Measurements from ENCODE around the gene LRCH2.
"Not testable (repeated sequence)": the region's sequence is repeated elsewhere in the genome, so short reads cannot be mapped to it uniquely, and the experiment has no call there.

LRCH2 gene, protein sequence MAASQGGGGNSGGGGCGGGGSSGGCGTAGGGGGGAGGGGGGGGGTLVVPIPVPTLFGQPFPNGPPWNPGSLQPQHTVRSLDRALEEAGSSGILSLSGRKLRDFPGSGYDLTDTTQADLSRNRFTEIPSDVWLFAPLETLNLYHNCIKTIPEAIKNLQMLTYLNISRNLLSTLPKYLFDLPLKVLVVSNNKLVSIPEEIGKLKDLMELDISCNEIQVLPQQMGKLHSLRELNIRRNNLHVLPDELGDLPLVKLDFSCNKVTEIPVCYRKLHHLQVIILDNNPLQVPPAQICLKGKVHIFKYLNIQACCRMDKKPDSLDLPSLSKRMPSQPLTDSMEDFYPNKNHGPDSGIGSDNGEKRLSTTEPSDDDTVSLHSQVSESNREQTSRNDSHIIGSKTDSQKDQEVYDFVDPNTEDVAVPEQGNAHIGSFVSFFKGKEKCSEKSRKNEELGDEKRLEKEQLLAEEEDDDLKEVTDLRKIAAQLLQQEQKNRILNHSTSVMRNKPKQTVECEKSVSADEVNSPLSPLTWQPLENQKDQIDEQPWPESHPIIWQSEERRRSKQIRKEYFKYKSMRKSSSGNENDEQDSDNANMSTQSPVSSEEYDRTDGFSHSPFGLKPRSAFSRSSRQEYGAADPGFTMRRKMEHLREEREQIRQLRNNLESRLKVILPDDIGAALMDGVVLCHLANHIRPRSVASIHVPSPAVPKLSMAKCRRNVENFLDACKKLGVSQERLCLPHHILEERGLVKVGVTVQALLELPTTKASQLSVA

GRCh38 chrX:115233497-115234455 is at the start of gene LRCH2:
Gene LRCH2 (minus strand): TSS chrX:115234096. CDS start chrX:115234041, 55 bp downstream.
- no peak for DNase-seq

- DNase-seq, result no peak
These were observed 35.3 kb upstream of the LRCH2 start for GRCh38 chrX:115269051-115269683.

DNA sequence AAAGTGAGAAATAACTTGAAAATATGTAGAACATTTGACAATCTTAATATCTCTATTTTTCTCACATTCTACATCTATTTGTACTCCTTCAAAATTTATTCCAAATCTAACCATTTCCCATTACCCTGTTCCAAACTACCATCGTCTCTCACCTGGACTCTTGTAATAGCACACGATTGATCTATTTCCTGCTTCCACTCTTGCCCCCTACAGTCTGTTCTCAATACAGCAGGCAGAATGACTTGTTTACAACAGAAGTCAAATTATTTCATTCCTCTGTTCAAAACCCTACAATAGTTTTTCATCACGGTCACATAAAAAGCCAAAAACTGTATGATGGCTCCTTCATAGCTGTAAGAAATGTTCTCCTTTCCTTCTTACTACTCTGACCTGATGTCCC is 34.5 kb upstream of the LRCH2 start:
- DNase-seq, result no peak

DNA sequence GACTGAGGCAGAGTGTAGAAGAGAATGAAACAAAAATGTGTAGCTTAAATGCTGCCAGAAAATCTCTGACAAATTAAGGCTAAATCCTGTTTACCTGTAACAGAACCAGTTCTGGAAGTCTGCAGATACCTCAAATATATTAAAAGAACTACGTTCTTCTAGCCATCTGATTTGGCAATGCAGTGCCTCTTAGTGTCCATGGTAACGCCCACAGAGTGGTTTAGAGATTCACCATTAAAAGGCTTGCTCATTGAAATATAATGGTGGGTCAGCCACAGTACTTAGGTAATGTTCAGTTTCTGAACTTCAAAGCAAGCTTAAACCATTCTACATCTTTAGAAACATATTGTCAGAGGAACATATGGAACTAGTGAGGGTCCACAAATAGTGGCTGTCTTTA is 32.4 kb upstream of the LRCH2 start:
- DNase-seq, result no peak

DNA sequence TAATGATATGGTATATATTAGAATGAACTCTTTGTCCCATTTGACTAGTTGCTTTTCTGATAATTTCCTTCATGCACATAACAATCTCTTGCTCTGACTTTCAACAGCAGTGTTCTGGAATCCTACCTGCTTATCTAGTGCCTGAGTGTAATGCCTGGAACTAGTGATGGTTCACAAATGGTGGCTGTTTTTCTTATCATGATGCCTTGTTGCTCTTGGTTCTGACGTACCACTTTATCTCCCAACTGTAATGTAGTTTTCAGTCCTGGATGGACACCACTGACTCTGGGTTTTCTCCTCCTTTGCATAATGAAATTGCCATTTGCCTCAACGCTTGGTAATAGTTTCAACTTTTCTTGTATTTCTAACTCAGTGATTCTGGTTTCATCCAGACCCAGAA is 30.1 kb upstream of the LRCH2 start:
- no peak for DNase-seq

DNA sequence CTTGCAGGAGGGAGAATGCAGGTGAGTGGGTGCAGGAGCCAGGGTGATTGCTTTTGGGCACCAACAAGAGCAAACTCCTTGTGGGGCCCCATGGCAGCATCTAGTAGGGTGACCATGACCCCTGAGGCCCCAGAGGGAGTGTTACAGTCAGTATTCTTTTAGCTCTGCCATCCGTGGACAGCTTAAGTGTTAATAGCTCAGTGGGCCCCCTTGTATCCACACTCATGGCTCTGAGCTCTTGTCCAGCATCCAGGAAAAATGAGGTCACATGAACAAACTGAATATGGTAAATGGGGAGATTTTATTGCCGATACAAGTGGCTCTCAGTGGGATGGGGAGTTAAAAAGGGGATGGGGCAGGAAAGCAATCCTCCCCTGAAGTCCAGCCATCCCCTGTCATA is 27.3 kb upstream of the LRCH2 start:
- DNase-seq, result no peak

DNA sequence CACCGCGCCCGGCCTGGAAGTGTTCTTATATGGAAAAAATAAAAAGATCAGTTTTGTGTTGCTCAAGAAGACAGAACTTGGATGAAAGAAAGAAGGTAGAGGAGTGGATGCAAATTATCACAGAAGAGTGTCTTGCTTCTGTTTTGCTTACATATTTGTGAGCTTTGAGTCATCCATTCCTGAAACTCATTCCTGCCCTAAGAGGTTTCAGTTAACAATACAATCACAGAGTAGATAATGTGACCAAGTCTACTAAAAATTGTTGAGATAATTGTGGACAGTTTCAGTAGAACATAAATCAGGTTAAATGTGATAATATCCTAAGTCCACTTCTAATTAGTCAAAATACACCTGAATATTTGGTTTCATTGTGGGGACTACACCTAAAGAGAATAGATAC is 26.4 kb upstream of the LRCH2 start:
- DNase-seq, result no peak

GRCh38 chrX:115259238-115259875 is 25.5 kb upstream of the LRCH2 start:
- DNase-seq, result no peak

- no peak for DNase-seq
These were observed 23.8 kb upstream of the LRCH2 start for GRCh38 chrX:115257711-115258110.

GRCh38 chrX:115255003-115255402 is 21.1 kb upstream of the LRCH2 start:
- no peak for DNase-seq

DNA sequence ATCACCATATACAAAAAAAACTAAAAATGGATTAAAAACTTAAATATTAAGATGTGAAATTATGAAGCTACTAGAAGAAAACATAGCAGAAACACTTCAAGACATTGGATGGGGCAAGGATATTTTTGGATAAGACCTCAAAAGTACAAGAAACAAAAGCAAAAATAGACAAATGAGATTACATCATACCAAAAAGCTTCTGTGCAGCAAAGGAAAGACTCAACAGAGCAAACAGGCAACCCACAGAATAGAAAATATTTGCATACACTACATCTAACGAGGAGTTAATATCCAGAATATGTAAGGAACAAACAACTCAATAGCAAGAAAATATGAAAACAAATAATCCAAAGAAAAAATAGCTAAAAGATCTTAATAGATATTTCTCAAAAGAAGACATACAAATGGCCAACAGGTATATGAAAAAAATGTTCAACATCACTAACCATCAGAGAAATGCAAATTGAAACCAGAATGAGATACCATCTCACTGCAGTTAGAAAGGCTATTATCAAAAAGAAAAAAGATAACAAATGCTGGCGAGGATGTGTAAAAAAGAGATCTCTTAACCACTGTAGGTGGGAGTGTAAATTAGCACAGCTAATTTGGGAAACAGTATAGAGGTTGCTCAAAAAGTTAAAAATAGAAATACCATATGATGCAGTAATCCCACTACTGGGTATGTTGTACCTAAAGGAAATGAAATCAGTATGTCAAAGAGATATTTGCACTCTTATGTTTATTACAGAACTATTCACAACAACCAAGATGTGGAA is 17.8 kb upstream of the LRCH2 start:
- no peak for DNase-seq

DNA sequence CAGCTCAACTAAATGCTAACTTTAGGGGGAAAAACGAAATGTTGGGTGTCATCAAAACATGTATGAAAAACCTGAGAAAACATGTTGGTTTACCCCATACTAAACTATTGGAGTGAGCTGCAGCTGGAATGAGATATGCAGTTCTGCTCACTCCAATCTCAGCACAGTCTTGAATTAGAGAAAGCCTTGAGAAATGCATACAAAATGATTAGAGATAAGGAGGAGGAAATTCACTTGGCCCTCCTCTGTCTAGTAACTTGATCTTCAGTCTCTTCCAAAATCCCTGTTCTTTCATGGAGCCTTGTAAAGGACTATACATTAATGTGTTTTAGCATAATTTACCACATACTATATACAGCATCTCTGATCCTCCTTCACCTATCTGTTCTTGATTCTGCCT is 3.2 kb upstream of the LRCH2 start:
- no peak for DNase-seq

DNA sequence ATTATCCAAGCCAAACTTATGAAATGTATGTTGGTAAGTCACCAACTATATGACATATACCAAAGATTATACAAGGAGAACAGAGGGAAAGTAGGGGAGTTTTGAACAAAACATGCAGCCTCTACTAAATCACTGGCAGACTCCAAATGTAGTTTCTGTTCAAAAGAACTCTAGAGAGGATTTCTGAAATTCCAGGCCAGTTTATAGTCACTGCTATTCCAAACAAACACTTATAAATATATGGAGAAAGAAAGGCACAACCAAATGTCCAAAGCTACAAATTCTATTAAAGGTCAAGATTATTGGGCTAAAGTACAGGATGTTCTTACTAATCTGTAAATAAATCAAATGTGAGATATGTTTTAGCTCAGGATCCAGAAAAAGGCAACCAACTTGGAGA is 2.7 kb upstream of the LRCH2 start:
- no peak for DNase-seq

GRCh38 chrX:115234461-115234860 is 565 bp upstream of the LRCH2 start:
- DNase-seq, result no peak

- DNase-seq, result no peak
These were observed 881 bp downstream of the LRCH2 start for GRCh38 chrX:115232933-115233496.

- no peak for DNase-seq
These were observed 4.4 kb downstream of the LRCH2 start for GRCh38 chrX:115229337-115230003.

GRCh38 chrX:115226929-115227328 is 7.0 kb downstream of the LRCH2 start:
- DNase-seq, result no peak

DNA sequence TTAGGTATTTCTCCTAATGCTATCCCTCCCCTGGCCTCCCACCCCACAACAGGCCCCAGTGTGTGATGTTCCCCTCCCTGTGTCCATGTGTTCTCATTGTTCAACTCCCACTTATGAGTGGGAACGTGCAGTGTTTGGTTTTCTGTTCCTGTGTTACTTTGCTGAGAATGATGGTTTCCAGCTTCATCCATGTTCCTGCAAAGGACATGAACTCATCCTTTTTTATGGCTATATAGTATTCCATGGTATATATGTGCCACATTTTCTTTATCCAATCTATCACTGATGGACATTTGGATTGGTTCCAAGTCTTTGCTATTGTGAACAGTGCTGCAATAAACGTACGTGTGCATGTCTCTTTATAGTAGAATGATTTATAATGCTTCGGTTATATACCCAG is 16.6 kb downstream of the LRCH2 start:
- DNase-seq, result not testable (repeated sequence)

GRCh38 chrX:115214605-115215004 is 19.3 kb downstream of the LRCH2 start:
- no peak for DNase-seq

DNA sequence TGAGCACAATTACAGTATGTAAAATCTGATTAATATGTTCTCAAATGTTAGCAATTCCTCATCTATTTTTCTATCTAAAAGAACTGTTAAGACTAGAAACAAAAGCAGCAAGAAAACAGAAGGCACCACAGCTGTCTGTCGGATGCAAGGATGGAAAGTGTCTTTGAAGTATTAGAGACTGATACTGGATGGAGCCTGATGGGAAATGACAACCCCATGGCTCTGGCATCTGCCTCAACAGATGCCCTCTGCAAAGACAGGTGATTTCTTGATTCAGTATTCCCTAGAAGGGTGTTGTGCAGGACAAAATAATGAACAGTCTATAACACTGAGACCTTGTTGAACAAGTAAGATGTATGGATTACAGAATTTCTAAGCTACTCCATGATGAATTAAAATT is 19.7 kb downstream of the LRCH2 start:
- DNase-seq, result no peak
